SKM-1 (cell line): ENCODE measurements around the gene FLT3.

Experiments
- DNase-seq: peaks from one replicate; lab custom pipeline; 2025; ENCODE audit not compliant: unreplicated experiment; lab: John Stamatoyannopoulos, UW

Gene FLT3

DNA sequence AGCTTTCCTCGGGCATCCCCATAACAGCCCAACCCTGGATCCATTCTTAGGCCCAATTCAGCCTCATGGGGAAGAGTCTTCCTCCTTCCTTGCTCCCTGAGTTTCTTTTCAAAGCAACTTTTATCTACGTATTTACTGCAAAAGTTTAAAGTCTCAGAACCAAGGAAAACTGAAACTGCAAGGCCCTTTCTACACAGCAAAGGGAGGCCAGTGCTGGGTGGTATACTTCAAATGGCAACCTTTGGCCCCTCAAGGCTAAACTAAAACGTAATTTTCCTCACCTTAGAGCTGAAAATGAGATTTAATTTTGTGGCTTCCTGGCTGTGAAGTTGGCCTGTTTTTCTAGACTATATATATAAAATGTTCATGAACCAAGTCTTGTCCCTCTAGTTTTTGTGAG lies 136.9 kb downstream of the FLT3 start:
- DNase-seq, result no peak

DNA sequence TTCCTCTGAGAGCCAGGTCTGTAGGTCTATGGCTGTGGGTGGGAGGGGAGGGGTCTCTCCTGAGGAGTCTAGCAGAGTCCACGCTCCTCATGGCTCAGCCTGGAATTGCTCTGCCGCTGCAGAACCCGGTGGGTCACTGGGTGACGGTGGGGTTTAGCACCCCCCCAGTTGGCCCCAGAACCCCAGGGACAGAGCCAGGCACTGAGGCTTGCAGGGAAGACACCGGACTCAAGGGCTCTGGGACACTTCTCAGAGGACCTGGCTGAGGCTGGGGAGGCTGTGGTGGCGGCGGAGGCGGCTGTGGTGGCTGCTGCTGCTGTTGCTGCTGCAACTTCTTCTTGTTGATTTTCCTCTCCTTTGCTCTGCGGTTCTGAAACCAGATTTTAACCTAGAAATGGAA lies 137.4 kb downstream of the FLT3 start:
- DNase-seq, result no peak

DNA sequence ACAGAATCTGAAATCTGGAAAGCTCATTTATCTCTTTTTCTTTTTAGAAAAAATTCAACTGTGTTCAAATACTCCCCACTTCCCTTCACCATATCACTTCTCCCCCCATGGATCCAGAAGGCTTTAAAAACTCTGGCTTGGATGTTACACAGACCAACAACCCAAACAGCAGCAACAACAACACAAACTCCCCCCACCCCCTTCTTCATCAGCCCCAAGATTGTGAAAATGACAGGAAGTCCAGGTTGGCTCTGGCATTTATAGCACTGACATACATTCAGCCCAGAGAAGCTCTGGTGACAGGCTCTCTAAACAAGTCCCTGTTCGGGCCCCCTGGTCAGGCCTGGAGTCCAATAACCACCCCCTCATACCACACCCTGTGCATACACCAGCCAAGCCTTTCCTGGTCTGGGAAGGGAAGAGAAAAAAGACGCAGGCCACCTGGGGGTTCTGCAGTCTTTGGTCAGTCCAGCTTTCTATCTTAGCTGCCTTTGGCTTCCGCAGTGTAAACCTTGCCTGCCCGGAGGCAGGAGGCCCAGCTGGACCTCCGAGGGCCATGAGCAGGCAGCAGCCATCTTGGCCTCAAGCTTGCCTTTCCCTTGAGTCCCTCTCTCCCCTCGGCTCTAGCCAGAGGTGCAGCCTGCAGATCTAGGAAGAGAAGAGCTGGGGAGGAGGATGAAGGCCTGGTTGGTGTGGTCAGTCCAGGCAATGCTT lies 138.1 kb downstream of the FLT3 start:
- DNase-seq, result no peak

DNA sequence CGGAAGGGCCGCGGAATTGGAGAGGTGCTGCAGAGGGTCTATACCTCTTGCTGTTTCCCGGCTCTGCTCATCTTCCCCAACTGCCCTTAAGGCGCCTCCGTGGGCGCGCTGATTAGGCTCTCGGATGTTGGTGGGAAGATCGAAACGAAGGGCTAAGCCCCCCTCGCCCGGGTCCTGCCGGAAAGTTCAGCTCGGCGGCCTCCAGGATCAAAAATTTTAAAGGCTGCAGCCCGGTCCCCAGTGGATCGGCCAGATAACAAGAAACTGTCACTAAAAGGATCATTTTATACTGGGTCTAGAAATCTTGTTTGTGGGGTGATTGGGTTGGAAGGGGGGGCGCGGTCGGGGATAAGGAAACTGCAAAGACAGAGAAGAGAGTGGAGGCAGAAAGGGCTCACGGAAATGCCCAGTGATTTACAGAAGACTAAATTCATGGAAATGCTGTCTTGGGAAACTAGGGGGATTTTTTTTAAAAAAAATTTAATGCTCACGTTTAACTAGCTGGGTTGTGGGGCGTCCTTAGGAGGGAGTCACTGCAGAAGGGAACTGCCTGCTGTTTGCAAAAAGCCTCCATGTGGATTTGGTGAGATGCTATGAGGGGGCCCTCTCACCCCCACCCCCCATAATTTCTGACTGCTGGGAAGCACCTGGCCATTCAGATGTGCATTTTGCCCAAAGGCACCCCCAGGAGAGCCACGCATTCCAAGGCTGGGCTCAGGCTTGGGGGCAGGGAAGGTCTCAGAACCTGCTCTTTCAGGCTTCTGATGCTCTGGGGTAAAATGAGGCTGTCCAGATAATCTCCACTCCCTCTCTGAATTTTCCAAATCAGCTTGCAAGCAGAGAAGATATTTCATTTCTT lies 138.9 kb downstream of the FLT3 start:
- no peak for DNase-seq

DNA sequence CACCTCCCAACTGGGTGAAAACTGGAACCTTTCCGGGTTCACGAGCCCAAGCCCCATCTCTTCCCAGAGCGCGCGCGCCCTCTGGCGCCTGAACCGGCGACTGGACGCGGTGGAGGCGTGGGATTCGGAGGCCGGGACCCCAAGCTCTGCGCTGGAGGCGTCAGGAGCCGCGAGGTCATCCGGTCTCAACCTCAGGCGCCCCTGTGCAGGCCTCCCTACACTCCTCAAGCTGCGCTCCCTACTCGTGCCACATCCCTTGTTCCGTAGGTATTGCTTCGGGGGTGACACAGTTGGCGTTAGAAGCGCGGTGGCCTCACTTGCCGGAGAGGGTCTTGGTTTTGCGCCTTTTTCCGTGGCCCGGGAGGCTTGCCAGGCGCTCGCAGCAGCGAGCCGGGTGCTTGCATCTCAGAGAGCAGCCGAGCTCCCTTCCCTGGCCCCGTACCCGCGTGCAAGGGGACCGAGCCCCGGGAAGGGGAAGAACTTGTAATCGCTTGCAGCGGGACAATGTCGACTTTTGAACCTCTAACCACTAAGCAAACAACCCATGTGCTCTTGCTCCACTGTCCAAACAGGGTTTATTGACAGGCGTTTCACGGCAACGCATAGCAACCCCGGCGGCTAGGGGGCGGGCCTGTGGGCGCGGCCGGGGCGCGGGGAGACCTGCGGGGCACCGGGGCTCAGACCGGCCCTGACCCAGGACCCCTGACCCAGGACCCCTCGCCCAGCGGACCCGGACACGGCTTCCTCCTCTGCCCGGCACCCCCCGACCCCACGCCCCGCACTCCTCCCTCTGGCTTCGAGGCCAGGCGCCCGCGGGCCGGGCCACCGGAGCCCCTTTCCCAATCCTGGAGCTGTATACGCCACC lies 139.8 kb downstream of the FLT3 start:
- peak; percentile 19 for DNase-seq

DNA sequence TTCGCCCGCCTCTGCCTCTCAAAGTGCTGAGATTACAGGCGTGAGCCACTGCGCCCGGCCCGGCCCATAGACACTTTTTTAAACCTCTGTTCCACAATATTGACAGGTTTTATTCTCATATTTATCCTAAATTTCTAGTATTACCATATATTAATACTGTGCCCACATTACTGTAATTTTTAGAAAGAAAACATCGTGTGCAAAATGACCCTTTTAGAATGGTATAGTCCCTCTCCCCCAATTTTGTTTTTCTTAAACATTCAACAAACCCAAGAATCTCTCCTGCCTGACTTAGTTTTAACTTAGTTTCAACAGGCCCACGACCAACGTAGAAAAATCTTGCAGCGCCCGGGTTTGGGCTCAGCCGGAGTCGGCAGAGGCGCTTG lies 140.4 kb downstream of the FLT3 start:
- DNase-seq, result no peak

DNA sequence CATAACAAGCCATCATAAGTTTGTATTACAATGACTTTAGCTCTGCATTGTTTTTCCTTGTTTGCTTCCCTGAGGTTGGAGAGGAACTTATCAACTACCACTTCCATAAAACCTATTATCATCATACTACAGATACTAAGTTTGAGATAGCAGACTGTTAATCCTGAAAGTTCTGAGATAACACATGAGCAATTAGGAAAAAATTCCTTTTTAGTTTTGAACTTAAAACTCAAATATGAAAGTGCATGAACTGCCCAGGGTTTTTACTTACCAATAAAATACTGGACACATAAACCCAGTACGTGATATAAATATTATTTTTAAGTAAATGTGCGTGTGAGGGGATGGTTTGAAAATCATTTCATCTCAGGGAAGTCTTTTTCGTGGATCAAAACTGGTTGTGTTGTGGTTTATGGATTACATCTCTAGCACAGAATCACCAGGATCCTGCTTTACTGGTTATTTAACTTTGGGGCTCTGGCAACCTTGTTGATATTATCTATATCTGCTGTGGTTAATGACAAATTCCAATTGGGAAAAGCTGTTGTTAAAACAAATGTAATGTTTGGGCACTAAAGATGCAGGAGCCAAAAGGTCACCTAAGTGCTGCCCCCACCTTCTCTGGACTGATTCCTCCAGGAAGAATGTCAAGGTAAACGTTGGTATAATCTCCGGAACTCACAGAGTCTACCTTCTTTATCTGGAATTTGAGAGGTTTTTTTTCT lies 143.6 kb downstream of the FLT3 start:
- no peak for DNase-seq

DNA sequence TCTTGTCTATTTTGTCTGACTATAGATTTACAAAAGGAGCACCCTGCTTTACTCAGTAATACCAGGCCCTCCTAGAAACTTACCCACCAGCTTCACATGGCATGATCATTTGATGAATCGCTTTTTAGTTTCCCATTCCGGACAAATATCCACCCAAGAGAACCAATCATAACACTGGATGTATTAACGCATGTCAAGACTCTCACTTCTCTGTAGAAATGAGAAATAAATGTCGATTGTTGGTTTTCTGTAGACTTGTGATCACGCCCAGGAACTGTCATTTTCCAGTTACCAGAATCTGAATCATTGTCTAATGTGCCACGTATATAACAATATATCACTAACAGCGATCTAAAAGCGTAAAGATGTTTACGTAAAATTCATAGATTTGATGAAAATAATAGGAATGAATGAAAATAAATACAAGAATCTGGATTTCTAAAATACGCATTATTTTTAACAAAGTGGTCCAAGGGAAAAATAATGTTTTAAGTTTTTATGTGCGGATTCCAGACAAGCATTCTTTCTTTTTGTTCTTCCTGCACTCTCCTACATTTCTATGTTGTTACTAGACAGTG lies 145.3 kb downstream of the FLT3 start:
- no peak for DNase-seq

DNA sequence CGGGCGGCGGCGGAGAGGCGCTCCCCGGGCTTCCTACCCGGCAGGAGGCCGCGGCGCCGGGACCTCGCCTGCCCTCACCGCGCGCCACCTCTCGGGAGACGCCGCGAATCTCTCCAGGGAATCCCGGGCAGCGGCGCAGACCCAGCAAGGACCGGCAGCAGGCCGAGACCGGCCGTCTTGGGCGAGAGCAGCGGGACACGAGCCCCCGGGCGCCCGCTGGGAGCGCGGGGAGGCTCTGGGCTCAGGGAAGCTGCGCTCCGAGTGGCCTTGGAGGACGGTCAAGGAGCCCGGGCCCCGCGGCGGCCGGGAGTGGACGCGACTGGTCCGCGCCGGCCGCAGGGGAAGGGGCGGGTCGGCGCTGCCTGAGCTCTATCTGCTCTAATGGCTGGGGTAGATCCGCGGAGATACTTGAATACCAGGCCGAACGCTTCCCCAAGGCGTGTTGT lies 145.9 kb downstream of the FLT3 start:
- no peak for DNase-seq

DNA sequence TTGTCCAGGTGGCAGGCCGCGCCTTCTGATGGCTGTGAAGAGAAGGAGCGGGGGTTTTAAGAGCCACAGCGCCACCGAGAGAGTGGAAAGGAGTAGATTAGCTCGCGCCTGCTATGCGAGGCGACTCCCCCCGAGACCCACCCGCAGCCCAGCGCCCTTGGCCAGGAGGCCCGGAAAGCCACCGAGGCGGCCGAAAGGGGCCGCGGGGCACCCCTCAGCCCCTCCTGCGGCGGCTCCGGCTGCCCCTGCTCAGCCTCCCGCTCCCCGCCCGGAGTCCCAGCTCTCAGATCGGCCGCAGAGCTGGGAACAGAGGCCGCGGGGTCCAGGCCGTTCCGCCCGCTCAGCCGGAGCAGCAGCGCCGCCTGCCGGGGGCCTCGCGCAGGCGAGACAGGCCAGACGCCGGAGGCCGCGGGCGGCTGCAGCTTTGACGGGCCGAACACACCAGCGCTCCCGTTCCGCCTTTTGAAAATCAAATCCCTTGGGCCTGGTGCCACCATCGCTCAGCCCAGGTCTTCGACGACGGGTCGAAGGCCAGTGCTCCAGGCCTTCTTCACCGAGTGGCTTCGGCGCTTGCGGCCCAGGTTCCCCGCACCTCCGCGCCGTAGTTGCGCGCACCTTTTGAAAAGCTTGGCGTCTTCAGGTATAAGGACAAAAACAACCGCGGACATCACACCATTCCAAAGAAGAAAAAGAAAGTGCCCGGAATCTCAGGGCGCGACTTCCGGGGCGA lies 146.5 kb downstream of the FLT3 start:
- DNase-seq, result peak; percentile 74
